Activated naive CD4-positive, alpha-beta T cell (primary cell): ENCODE measurements around the gene NKX2-3.

ENCODE experiments used
- DNase-seq, 4 experiments: peaks; one replicate each; lab custom pipeline; 2025; lab: John Stamatoyannopoulos, UW

The NKX2-3 gene

DNA sequence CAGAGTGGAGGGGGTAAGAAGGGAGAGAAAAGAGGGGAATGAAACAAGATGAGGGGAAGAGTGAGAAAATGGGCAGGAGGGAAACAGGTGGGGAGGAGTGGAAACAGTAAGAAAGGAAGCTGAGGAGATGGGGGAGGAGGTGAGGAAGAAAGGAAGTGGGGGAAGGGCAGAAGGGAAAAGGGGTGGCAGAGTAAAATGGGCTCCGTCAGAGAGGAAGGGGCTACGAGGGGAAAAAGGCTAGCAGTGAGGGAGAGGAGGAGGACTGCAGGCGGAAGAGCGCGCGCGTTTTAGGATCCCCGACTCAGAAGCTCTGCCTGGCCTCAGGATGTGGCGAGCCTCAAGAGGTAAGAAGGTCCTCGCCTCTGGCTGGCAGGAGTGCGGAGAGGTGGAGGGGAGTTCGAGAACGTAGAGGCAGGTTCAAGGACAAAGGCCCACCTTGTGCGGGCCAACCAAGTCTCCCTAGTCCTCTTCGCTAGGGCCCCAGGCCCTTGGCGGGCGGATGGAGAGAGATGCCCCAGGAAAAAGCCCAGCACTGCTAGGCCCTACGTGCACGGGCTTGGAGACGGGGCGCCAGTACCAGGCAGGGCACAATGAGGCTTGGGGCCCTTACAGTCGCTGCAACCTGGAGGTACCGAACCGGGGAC lies 5.8 kb upstream of the NKX2-3 start:
- DNase-seq: no peak

DNA sequence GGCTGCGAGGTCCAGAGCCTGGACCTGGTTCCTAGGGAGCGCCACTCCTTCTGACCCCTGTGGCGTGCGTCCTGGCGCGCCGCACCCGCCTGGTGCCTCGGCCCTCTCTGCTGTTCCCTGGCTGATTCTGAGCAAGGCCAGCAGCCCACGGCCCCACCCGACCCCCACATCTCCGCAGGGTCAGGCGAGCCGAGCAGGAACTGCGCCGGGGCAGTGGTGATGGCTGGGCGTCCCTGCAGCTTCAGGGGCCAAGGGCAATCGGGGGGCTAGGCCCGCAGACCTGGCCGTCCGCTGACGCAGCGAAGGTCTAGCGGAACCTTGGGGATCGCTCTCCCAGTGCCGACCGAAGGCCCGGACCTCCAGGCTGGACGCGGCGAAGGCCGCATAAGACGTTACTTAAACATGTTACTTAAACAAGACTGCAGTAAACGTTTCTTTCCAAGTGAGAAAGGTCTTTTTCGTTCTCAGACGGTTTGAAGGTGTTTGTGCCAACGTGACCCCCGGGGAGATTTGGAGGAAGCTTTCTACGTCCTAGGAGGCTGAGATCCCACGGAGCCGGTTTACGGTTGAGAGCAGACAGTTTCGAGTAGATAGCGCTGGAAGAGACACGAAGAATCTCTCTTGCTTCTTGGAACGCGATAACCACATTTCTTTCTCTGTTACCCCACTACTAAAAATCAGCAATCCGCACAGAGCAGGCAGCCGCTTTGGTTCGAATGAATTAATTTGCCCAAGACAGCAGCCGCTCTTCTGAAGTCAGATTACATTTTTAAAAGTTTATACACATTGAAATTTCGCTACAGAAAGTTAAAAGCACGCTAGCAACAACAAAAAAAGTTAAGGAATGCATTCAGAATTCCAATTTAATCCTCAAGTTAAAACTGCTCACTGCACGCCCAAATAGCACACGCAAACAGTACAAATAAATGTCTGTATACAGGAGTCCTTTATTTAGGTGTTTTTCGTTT lies 4.9 kb upstream of the NKX2-3 start:
- DNase-seq: no peak

DNA sequence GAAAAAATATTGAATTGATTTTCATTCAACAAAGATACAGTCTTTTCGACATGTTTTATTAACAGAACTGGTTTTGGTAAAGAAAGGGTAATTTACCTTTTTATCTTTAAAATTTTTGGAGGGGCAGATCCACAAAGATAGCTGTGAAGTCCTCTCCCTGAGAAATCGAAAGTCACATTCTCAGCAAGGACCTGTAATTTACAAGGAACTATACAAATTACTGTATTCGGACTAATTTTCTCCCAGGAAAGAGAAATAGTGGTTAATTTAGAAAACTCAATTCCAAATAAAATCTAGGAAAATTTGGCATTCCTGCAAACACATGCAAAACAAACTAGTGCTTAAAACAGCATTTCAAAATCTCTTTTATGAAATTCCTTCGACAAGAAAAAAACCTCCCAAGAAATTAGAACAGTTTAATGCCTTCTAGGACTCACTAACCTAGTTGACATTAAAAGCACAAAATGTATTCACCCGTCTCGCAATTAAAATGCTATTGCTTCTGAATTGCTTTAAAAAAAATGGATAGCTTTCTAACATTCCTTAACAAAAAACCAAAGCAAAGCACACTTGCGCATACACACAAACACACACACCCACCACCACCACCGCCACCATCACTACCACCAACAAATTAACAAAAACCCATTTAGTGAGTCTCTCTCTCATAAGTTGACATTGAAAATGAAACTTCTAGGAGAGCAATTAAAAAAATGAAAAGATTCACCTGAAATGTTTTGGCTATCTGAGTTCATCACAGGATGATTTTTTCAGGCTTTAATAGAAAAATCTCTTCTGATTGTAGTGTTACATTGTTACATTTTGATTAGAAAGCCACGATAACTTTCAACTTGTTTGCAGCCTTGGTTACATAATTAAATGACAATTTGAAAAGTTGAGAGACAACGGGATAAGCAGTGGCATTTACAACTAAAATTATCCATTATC lies 4.0 kb upstream of the NKX2-3 start:
- no peak for DNase-seq

DNA sequence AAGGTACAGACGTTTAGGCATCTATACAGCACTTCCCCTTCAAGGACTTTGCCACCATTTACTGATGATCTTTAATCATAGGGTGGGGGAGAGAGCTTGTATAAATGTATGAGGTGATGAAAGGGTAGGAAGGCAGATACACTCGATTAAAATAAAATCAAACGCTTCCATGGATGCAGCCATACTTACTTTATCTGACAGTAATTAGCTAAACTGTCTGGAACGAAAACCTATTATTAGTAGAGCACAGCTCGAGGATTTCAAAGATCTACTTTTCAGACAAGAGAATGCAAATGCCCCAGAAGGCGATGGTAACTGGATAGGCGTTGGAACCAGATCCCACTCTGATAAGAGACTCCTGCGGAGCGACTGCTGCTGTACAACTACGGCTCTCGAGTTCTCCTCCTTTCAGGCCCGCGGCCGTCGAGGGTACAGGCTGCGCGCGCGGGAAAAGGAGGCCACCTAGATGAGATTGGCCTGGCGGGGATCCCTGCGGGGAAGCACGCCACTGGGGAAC lies 3.1 kb upstream of the NKX2-3 start:
- no peak for DNase-seq

DNA sequence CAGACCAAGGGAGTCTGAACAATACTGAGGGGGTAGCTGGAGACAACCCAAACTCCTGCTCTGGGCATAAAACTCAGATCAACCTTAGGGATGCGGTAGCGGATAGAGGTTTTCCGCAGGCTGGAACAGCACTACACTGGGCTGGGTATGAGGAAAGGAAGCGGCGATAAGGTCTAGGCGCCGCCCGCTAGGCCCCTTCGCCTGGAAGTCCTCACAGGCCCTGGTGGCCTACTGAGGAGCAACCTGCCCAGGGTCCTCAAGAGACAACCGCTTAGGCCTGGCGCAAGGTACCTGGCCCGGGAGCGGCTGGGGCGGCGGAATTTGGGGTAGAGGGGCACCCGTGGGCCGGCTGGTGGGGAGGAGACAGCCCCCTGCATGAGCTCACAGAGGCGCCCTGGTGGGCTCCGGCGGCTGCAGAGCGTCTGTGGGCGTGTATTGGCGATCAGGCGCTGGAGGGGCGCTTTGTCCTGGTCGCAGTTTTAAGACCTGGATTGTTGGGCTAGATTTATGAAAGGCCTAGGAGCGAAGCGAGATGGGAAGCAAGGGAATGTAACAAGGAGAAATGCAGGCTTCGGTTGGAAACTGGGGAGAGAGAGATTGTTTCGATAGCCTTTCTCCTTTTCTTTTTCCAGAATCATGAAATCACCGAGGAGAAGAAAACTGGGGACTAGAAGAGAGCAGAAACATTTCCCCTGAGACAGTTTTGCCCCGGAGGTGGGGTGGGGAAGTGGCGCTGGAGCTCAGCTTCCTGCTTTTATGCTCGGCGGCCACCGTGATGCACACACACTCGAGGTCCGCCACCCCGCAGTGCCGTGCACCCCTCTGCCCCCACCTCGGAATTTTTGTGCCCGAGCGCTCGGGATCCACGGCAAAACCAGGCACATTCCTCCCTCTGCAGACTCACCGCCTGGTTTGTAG lies 2.4 kb upstream of the NKX2-3 start:
- DNase-seq: no peak

DNA sequence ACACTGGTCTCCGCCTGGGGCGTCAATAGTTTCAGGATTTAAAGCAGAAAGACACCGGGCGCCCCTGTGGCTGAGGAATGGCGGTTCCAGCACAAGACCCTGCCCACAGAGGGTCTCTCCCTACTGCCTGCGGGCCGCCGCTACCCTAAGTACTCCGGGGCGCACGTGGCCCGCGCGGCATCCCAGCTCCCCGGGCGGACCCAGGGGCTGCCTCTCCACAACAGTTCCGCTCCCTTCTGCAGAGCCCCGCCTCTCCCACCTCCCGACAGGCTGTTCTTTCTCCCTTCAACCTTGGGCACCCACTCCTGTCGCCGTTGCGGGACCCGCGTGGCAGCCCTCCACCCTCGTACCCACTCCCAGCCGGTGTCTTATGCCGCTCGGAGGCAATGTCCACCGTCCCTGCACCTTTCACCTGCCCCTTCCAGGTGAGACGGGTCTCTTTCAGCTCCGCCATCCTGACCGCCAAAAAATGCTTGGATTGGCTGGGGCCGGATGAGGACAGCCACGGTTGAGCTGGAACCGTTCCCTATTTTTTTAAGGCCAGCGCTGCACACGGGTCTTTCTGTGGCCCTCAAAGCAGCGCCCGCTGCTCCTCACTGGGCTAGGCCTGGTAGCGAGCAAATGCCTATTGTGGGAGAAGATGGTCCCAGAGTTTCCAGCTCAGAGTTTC lies 1.6 kb upstream of the NKX2-3 start:
- no peak for DNase-seq

DNA sequence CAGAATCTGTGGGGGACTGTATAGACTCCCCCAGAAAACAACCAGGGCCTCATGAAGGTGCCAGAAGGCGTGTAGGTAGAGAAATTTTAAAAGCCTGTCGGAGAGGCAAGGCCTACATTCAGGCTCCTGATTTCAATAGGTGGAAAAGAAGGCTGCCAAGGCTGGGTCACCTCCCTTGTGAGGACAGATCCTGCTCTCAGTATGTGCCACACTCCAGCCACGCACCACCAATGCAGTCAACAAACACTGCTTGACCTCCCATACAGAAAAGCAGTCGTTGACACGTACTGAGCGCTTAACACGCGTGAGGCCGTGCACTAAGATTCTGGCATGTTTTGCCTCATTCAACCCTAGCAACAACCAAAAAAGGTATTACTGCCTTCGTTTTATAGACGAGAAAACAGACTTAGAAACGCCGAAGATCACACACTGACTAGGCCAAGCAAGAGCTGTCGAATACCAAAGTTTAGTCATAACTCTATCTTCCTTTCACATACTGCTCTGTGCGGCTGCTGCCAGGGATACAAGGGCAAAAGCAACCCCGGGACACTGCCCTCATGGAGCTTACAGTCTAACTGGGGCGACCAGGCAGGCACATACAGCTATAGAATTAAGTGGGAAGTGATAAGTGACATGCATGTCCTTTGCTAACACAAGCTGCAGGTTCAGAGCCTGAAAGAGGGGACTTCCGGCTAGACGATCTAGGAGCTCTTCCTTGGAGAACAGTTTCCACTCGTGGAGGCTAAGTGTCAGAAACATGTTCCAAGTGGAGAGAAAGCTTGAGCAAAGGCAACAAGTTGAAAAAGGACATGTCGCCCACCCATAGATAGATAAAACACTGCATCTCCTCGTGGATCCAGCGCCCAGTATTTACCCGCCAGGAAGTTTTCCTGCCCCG lies 797 bp upstream of the NKX2-3 start:
- no peak for DNase-seq

DNA sequence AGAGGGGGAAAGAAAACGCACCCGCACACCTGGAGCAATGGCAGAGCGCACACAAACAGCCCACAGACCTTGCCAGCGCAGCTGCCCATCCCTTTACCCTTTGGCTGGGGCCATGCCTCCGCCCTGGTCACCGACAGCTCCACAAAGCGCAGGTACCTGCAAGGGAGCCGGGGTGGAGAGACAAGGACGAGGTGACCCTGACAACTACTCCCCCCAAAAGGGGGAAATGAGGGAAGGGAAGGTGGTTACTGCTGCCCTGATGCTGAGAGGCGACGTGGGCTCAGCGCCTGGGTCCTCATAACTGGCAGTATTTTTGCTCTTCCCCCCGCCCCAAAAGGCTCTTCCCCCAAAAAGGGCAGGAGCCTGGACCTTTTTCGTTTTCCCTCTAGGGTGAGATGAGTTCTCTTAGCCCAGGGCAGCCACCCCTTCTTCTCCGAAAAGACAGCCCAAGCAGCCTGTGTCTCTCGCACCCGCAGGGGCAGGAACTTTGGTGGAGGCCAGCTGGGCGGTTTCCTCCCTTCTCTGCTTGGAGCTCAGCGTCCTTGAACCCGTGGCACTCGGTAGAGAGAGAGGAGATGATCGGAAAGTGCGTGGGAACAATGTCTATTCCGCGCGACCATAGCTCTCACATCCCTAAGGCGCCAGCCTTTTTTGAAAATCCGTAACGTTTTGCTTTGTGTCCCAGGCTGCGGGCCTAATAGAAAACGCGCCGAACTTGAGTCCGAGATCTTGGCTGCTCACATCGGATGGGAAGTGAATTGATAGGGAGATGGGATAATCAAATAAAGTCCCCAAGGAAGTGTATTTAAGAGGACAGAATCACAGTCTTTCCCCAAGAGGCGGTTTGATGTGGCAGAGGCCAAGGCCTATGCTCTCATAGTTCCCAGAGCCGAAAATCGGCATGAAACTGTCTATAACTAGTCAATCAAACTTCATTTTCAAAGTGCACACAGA lies 1.0 kb downstream of the NKX2-3 start:
- DNase-seq: no peak

DNA sequence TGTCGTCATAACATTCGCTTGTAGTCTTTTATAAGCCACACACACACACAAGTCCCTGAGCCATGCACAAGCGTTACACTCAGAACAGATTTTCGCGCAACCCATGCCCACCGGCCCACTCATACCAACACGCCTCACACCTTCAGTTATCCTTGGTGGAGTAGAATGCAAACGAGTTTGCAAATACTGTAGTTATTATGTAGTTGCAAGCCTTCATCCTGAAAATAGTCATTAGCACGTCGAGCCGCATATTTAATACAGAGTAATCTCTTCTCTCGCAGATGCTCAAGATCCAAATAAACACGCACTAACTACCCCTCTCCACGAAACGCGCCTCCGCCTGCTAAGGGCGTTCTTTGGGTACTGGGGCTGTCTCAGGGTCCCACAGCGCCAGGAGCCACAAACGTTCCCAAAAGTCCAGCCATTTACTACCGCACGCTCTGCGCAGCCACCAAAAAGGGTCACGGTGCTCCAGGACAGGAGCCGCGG lies 1.8 kb downstream of the NKX2-3 start:
- DNase-seq: no peak

DNA sequence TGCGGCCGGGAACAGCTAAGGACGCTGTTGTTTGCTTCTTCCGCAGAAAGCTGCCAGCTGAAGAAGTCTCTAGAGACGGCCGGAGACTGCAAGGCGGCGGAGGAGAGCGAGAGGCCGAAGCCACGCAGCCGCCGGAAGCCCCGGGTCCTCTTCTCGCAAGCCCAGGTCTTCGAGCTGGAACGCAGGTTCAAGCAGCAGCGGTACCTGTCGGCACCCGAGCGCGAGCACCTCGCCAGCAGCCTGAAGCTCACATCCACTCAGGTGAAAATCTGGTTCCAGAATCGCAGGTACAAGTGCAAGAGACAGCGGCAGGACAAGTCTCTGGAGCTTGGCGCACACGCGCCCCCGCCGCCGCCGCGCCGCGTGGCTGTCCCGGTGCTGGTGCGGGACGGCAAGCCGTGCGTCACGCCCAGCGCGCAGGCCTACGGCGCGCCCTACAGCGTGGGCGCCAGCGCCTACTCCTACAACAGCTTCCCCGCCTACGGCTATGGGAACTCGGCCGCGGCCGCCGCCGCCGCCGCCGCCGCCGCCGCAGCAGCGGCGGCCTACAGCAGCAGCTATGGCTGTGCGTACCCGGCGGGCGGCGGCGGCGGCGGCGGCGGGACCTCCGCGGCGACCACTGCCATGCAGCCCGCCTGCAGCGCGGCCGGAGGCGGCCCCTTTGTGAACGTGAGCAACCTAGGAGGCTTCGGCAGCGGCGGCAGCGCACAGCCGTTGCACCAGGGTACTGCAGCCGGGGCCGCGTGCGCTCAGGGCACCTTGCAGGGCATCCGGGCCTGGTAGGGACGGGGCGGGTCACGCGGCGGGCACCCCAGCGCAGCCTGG lies 2.4 kb downstream of the NKX2-3 start:
- no peak for DNase-seq

DNA sequence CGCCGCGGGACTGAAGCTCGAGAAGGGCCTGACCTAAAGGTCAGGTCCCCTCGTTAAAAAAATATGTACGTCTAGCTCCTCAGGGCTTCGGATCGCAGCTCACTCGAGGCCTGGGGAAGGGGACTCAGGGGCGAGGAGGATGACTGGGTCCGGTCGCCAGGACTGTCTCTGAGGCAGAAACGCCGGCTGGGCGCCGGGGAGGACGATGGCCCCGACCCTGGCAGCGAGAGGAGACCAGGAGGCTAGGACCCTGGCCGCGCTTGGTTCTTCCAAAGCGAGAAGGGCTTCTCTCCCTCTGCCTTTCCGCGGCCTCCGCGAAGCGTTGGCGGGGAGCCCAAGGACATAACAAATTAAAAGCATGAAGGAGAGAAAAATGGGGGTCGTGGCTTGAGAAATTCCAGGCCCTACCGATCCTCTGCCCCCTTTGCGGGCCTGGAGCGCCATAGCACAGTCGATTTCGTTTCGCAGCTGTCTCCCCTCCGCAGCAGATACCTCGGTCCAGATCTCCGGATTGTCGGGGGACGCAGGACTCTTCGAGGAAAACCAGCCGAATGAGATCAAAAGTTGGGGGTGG lies 3.1 kb downstream of the NKX2-3 start:
- no peak for DNase-seq

DNA sequence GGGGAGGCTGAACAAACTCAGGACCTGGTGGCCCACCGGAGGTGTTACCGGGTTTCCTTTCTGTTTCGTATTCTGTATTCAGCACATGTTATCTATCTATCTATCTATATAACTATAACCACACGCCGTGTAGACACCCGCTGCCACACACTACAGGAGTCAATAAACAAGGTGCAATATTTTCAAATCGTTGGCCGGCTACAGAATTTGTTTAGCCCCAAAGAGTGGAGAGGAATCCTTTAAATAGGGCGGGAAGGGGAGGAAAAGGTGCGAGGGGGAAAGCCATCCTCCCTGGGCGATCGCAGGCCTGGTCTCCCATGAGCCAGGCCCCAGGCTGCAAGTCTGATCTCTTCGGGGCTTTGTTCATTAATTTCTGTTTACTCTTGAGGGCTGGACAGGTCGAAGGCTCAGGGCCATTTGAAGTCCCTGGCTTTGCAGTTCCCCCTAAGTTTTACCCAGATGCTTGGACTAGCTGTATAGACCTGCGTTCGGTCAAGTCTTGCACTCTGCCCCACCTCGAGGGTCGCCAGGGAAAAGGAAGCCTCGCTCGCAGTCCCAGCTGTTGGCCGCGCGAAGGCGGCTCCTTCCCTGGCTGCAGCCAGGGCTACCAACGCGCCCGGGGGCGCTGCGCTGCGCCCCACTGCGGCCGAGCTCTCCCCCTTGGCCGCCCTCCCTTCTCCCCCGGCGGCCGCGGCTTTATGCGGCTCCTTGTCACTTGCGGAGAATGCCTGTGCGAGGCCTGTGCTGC lies 3.8 kb downstream of the NKX2-3 start:
- no peak for DNase-seq

DNA sequence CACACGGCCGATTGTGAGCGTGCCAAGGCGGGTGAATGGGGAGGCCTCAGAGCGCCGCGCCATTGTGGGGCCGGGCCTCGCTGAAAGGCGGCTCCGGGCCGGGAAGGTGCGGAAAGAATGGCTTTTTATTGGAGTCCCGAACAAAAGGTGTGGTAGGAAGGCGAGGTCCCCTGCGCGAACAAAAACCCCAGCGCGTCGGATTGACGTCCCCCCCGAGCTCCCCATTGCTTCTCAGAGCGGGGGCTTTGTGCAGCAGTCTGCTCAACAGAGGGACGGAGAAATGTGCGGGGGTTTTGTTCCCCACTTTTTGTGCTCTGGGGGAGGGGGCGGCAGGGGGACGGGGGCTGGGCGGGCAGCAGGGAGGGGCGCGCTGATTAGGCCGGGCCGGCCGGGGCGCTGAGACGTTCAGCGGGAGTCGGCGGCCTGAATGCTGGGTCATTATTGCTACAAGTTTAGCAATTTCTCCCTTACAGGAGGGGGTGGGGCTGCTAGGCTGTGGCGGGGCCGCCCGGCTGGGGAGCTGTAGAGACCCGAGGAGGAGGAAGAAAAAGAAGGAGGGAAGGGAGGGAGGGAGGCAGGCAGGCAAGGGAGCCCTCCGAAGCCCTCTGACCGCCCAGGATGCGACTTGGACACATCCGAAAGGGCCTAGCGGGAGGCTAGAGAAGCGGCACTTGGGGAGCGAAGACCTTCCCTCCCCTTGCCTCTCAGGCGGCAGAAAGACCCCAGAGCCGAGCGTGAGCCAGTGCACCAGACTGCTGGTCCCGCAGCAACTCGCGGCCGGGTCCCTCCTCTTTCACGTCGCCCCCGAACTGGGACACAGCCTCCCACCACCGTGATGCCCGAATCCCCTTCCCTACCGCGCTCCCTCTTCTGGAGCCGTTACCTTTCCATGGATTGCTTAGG lies 4.6 kb downstream of the NKX2-3 start:
- DNase-seq: no peak

DNA sequence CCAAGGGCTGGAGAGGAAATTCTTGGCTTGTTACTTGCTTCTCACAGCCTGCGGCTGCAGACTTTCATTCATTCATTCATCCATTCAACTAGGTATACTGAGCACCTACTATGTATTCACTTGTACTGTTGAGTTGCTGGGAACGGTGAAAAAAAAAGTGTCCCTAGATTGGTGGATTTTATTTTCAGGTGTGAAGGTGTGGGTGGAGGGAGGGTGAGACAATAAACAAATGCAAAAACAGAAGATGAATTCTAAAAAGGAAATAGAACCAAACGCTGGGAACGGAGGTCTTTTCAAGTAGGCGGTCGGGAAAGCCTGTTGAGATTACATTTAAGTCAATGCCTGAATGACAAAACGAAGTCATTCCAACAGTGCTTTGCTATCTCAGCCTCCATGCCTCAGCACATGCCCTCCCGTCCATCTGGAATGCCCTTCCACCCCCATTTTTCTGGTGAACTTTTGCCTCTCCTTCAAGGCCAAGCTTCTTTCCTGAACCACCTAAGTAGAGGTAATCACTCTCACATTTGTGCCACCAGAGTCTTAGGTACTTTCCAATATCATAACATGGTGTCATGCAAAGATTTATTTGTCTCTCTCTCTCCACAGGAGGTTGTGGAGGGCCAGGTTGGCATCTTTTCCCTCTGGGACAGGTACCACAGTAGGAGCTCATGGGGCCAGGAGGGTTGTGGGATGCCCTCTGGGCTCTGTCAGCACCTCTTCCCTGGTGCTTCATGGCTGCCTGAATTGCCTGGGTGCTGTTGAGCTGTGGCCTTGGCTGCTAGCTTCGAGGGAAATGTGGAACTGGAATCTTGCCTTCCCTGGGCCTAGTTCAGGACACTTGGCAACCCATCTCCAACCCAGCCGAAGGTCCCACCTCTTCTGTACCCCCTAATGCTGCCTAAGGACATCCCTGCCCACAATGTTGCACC lies 5.5 kb downstream of the NKX2-3 start:
- DNase-seq: no peak
